ENCODE data around the gene TMEM183A.

TMEM183A gene

DNA sequence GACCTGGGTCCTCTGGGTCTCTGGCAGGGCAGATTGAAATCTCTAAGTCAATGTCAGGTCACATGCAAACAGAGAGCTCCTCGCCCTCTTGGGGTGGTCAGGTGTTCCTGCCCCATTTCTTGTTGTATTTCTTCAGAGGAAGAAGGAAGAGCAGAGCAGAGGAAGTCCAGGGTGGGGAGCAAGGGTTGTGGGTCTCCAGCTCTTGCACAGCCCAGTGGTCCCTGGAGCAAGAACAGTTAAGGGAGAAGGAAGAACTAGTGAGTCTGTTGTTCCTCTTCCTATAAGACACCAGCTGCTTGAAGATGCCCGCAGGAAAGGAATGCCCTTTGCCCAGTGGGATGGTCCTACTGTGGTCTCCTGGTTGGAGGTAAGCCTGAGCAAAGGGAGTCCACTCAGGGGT, 52.3 kb downstream of the TMEM183A start:
- FAIRE-seq (no peak), DNase-seq (ENCODE audit: insufficient read length, low spot score) (no peak)

DNA sequence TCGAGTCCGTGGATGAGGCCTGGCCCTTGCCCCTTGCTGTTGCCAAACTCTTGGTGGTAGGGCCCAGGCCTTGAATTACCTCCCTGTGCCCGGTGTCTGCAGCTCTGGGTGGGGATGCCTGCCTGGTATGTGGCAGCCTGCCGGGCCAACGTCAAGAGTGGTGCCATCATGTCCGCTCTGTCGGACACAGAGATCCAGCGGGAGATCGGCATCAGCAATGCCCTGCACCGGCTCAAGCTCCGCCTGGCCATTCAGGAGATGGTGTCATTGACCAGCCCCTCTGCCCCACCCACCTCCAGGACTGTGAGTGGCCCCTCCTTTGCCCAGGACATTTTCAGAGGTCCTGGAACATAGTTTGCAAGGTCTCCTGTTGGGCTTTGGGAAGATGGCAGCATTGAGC, 52.9 kb downstream of the TMEM183A start:
- DNase-seq (ENCODE audit: insufficient read length, low spot score) (no peak), FAIRE-seq (no peak)
- TF ChIP-seq, protein P1, sequence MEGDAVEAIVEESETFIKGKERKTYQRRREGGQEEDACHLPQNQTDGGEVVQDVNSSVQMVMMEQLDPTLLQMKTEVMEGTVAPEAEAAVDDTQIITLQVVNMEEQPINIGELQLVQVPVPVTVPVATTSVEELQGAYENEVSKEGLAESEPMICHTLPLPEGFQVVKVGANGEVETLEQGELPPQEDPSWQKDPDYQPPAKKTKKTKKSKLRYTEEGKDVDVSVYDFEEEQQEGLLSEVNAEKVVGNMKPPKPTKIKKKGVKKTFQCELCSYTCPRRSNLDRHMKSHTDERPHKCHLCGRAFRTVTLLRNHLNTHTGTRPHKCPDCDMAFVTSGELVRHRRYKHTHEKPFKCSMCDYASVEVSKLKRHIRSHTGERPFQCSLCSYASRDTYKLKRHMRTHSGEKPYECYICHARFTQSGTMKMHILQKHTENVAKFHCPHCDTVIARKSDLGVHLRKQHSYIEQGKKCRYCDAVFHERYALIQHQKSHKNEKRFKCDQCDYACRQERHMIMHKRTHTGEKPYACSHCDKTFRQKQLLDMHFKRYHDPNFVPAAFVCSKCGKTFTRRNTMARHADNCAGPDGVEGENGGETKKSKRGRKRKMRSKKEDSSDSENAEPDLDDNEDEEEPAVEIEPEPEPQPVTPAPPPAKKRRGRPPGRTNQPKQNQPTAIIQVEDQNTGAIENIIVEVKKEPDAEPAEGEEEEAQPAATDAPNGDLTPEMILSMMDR (IDR thresholded peaks at IDR 0.05; ENCODE audit: insufficient read depth, missing control alignments) = no peak

More for the DNA sequence above, 52.3 kb downstream of the TMEM183A start:
- TF ChIP-seq, protein P1 (IDR thresholded peaks at IDR 0.05; ENCODE audit: insufficient read depth, missing control alignments) = no peak

DNA sequence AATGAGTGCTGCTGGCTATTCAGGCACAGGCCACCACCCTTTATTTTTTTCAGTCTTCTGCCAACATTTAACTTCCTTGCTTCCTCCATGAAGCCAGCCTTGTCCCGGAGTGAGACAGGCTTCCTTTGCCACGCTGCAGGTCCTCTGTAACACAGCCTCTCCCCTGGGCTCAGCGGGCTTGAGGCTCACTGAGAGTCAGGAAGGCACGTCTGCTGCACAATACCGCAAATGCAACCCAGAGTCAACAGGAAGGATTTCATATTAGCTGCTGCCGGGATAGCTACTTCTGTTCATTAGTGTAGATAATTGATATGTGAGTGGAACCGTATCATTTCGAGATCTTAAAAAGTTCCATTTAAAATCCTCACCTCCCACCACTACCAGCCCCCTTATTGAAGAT, 56.1 kb downstream of the TMEM183A start:
- FAIRE-seq (no peak), DNase-seq (ENCODE audit: insufficient read length, low spot score) (no peak)
- TF ChIP-seq, protein P1 (IDR thresholded peaks at IDR 0.05; ENCODE audit: insufficient read depth, missing control alignments) = no peak

DNA sequence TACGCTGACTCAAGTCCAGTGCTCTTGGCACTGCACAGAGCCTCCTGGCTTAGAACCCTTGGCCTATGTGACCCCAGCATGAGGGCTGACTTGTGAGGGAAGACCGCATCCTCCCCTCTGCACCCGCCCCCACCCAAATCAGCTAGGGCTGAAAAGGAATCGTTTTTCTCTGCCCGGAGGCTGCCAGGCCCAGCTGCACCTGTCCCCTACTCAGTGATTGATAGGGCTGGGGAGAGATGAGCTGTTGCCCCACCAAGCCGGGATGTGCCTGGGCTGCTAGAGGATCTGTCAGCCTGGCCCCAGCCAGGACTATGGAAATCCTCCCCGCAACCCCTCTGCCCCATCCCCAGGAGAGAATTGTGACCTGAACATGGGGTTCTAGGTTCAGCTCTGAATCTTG, 58.0 kb downstream of the TMEM183A start:
- TF ChIP-seq, protein P1 (IDR thresholded peaks at IDR 0.05; ENCODE audit: insufficient read depth, missing control alignments) = no peak
- no peak for FAIRE-seq
- no peak for DNase-seq (ENCODE audit: insufficient read length, low spot score)

DNA sequence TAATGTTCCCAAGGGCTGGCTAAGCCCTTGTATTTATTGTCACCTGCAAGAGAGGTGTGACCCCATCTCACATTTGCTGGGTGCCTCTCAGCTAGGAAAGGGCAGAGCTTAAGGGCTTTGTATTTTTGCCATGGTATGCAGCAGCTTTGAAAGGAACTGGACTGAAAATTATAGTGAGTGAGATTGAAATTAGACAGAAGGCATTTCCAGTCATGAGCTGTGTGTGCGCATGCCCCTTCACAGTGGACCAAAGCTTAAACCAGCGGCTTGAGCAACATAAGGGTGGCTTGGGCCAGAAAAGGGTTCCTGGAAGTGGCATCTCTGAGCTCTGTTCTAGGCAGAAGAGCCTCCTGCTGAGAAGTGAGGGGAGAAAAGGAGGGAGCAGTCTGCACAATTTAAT, 58.8 kb downstream of the TMEM183A start:
- no peak for DNase-seq (ENCODE audit: insufficient read length, low spot score)
- TF ChIP-seq, protein P1 (IDR thresholded peaks at IDR 0.05; ENCODE audit: insufficient read depth, missing control alignments) = no peak
- FAIRE-seq = no peak

DNA sequence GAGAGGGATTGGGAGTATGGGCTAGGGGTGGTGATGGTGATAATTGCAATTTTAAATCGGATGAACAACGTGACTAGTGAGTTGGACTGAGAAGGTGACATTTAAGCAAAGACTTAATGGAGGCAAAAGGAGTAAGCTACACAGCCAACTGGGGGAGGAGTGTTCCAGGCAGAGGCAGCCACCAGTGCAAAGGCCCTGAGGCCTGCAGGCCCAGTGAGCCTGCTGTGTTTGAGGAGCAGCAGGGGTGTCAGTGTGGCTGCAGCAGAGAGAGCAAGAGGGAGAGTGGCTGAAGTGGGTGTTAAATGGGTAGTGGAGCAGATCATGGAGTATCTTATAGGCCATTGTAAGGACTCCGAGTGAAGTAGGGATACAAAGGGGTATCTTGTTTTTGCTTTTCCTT, 59.8 kb downstream of the TMEM183A start:
- TF ChIP-seq, protein P1 (IDR thresholded peaks at IDR 0.05; ENCODE audit: insufficient read depth, missing control alignments) = no peak
- FAIRE-seq (no peak), DNase-seq (ENCODE audit: insufficient read length, low spot score) (no peak)

DNA sequence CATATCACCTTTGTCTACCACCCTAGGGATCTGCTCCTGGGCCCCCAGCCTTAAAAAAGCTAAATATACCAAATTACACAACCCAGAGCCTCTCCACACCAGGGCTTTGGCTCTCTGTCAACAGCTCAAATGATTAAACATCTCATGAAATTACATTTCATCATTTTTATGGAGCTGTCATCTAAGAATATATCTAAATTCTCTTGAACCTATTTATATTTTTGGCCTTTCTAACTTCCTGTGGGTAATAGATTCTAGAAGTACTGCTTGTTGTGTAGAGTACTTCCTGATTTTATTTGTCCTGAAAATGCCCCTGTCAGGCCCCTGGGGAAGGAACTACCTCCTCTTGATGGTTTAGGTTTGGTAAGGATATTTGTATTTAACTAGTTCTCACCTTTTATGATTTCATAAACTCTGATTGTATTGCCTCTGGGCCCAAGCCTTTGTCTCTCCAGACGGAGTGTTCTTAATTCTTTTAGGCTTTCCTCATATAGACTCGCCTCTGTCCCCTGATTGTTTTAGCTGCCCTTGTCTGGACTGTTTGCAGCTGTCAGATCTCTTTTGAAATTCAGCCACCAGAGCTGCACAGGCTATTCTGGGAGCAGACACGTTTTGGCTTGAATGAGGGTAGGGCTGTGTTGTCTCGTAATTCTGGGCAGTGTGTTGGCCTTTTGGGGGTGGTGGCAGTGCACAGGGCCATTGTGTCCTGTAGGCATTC, 62.0 kb downstream of the TMEM183A start:
- TF ChIP-seq, protein P1 (IDR thresholded peaks at IDR 0.05; ENCODE audit: insufficient read depth, missing control alignments) = no peak
- no peak for FAIRE-seq
- no peak for DNase-seq (ENCODE audit: insufficient read length, low spot score)
